ENCODE results near the gene IKZF1. TPM values are rescaled to one million over a fixed set of nuclear protein-coding genes. Genes with fewer than 3 reads are reported as not detected.

IKZF1 gene
- total and polyA plus RNA-seq, 2 donors (not counting 1 experiment from before 2014, with no cell fraction given): 0.01 TPM; not detected in 1

- Histone ChIP-seq H3K27me3 (ENCODE audit: control insufficient read depth, insufficient read depth, low read length) (peaks cover 11% of the 10 kb centered on the region), H3K4me1 (ENCODE audit: control insufficient read depth, extremely low read depth, insufficient read depth, low read length) (no peaks in the 10 kb centered on the region)
Measured at GRCh38 chr7:50400114-50400513, 95.6 kb downstream of the IKZF1 start.

GRCh38 chr7:50404392-50404791 is 99.9 kb downstream of the IKZF1 start:
- H3K4me1 ChIP-seq (ENCODE audit: control insufficient read depth, extremely low read depth, insufficient read depth, low read length): no peaks in the 10 kb centered on the region
- no peaks in the 10 kb centered on the region for H3K79me2 ChIP-seq (ENCODE audit: control insufficient read depth, insufficient read depth, low read length)
- TF ChIP-seq EZH2 (IDR thresholded peaks at IDR 0.05; ENCODE audit: low read length, missing control alignments) (no peak), CTCF (conservative IDR thresholded peaks at IDR 0.05 in 1 of 2, IDR thresholded peaks at IDR 0.05 in 1 of 2; ENCODE audit: low read depth in 1 of 2, low read length in 2 of 2) (no peak)
- H3K9me3 ChIP-seq (ENCODE audit: control insufficient read depth, insufficient read depth, low read depth, low read length): no peaks in the 10 kb centered on the region
- no peak overlapping the region for H3K27ac ChIP-seq (ENCODE audit: insufficient read depth, low read length)
- DNase-seq (ENCODE audit: low read depth in 2 of 2): no peak
- H3K9ac ChIP-seq (ENCODE audit: insufficient read depth, low read length): no peak overlapping the region
- H3K36me3 ChIP-seq (ENCODE audit: control insufficient read depth, insufficient read depth, low read length): no peaks in the 10 kb centered on the region
- H3K4me3 ChIP-seq (replicated peaks in 1 of 4; ENCODE audit: control extremely low read depth in 1 of 4, insufficient read depth in 1 of 4, low read depth in 3 of 4, low read length in 4 of 4): no peak overlapping the region
- peaks cover 11% of the 10 kb centered on the region for H3K27me3 ChIP-seq (ENCODE audit: control insufficient read depth, insufficient read depth, low read length)
- no peak overlapping the region for H3K4me2 ChIP-seq (ENCODE audit: extremely low read depth, insufficient read depth, low read length)
- H4K20me1 ChIP-seq (ENCODE audit: control insufficient read depth, extremely low read depth, insufficient read depth, low read length): no peaks in the 10 kb centered on the region
- H2AFZ ChIP-seq (ENCODE audit: low read length): no peak overlapping the region

More at GRCh38 chr7:50400114-50400513, 95.6 kb downstream of the IKZF1 start:
- TF ChIP-seq EZH2 (IDR thresholded peaks at IDR 0.05; ENCODE audit: low read length, missing control alignments) (no peak), CTCF (conservative IDR thresholded peaks at IDR 0.05 in 1 of 2, IDR thresholded peaks at IDR 0.05 in 1 of 2; ENCODE audit: low read depth in 1 of 2, low read length in 2 of 2) (no peak)
- Histone ChIP-seq H3K36me3 (ENCODE audit: control insufficient read depth, insufficient read depth, low read length) (no peaks in the 10 kb centered on the region), H4K20me1 (ENCODE audit: control insufficient read depth, extremely low read depth, insufficient read depth, low read length) (no peaks in the 10 kb centered on the region), H3K4me3 (replicated peaks in 1 of 4; ENCODE audit: control extremely low read depth in 1 of 4, insufficient read depth in 1 of 4, low read depth in 3 of 4, low read length in 4 of 4) (no peak overlapping the region), H2AFZ (ENCODE audit: low read length) (no peak overlapping the region), H3K9ac (ENCODE audit: insufficient read depth, low read length) (no peak overlapping the region), H3K9me3 (ENCODE audit: control insufficient read depth, insufficient read depth, low read depth, low read length) (no peaks in the 10 kb centered on the region), H3K4me2 (ENCODE audit: extremely low read depth, insufficient read depth, low read length) (no peak overlapping the region), H3K27ac (ENCODE audit: insufficient read depth, low read length) (no peak overlapping the region), H3K79me2 (ENCODE audit: control insufficient read depth, insufficient read depth, low read length) (no peaks in the 10 kb centered on the region)
- DNase-seq (ENCODE audit: low read depth in 2 of 2): no peak

GRCh38 chr7:50405221-50405620 is 100.7 kb downstream of the IKZF1 start:
- peaks cover 8% of the 10 kb centered on the region for H3K27me3 ChIP-seq (ENCODE audit: control insufficient read depth, insufficient read depth, low read length)
- no peak overlapping the region for H3K4me2 ChIP-seq (ENCODE audit: extremely low read depth, insufficient read depth, low read length)
- H3K79me2 ChIP-seq (ENCODE audit: control insufficient read depth, insufficient read depth, low read length): no peaks in the 10 kb centered on the region
- H3K36me3 ChIP-seq (ENCODE audit: control insufficient read depth, insufficient read depth, low read length): no peaks in the 10 kb centered on the region
- no peak overlapping the region for H3K9ac ChIP-seq (ENCODE audit: insufficient read depth, low read length)
- no peak overlapping the region for H2AFZ ChIP-seq (ENCODE audit: low read length)
- no peaks in the 10 kb centered on the region for H4K20me1 ChIP-seq (ENCODE audit: control insufficient read depth, extremely low read depth, insufficient read depth, low read length)
- H3K4me1 ChIP-seq (ENCODE audit: control insufficient read depth, extremely low read depth, insufficient read depth, low read length): no peaks in the 10 kb centered on the region
- H3K4me3 ChIP-seq (replicated peaks in 1 of 4; ENCODE audit: control extremely low read depth in 1 of 4, insufficient read depth in 1 of 4, low read depth in 3 of 4, low read length in 4 of 4): no peak overlapping the region
- H3K9me3 ChIP-seq (ENCODE audit: control insufficient read depth, insufficient read depth, low read depth, low read length): no peaks in the 10 kb centered on the region
- H3K27ac ChIP-seq (ENCODE audit: insufficient read depth, low read length): no peak overlapping the region
- DNase-seq (ENCODE audit: low read depth in 2 of 2): no peak
- TF ChIP-seq EZH2 (IDR thresholded peaks at IDR 0.05; ENCODE audit: low read length, missing control alignments) (no peak), CTCF (conservative IDR thresholded peaks at IDR 0.05 in 1 of 2, IDR thresholded peaks at IDR 0.05 in 1 of 2; ENCODE audit: low read depth in 1 of 2, low read length in 2 of 2) (no peak)
